Breast epithelium (tissue), 3 donors: ENCODE results near the gene FAM20C.

Experiments used
- CTCF ChIP-seq, 3 donors: fragments of 450-650 bp; IDR thresholded peaks; one replicate each; pipeline ENCODE4 v1.5.1; 2016 to 2017; ENCODE audit warnings: antibody characterized with exemption in 3 of 3, mild to moderate bottlenecking in 3 of 3, moderate library complexity in 3 of 3
- POLR2A ChIP-seq: fragments of 450-650 bp; IDR thresholded peaks from one replicate; pipeline ENCODE4 v1.6.1; 2016; ENCODE audit warnings: antibody characterized with exemption, mild to moderate bottlenecking, moderate library complexity
- POLR2AphosphoS5 ChIP-seq, 3 donors: sonication (generic); formaldehyde crosslinking; IDR thresholded peaks; one replicate each; pipeline ENCODE4 v1.6.1; 2017; ENCODE audit warnings: antibody characterized with exemption in 3 of 3

DNA sequence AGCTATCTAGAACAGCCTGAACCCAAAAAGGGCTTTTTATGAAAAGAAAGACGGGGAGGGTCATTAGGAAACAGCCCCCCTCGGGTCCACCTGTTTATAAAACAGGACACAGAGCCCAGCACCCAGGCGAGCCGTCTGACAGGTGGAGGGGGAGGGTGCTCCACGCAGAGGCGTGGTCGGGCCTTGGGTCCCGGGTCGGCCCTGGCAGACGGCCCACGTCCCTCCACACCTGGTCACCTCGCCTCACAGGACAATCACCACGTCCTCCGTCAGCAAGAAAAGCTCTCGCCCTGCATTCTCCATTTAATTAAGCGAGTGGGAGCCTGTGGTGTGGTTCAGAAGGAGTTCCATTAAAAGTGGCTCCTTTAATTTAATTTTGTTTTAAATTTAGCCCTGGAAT is 55.3 kb downstream of the FAM20C start:
- TF ChIP-seq POLR2AphosphoS5 (IDR thresholded peaks at IDR 0.05) = no peak
- no peak for TF ChIP-seq POLR2A
- no peak for TF ChIP-seq CTCF (IDR thresholded peaks at IDR 0.05)
